SK-N-MC (cell line): Measurements from ENCODE around the gene C1orf105.

ENCODE experiments used
- EZH2 ChIP-seq: fragments of 200-600 bp; sonication (generic); IDR thresholded peaks from one replicate; pipeline ENCODE4 v1.6.1; 2017; ENCODE audit warnings: antibody characterized with exemption
- POLR2AphosphoS5 ChIP-seq: IDR thresholded peaks from 2 replicates; pipeline ENCODE4 v1.6.1; 2012; ENCODE audit warnings: mild to moderate bottlenecking, low read depth, low read length, borderline replicate concordance

- no peak for TF ChIP-seq POLR2AphosphoS5
- no peak for TF ChIP-seq EZH2
Observed at GRCh38 chr1:172466795-172467407, 46.4 kb downstream of the C1orf105 start.
